Measurements from ENCODE around the gene GPRASP1.

Gene GPRASP1

DNA sequence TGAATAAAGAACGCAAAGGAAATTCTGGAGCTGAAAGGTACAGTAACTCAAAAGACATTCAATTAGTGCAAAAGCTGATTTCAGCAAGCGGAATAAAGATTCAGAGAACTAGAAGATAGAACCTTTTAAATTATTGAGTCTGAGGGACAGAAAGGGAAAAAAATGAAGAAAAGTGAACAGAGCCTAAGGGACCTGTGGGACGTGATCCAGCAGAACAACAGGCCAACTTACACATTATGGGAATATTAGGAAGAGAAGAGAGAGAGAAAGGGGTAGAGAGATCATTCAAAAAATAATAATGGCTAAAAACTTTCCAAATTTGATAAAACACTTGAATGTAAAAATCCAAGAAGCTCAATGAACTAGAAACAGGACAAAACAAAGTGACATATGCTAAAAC, 43.5 kb downstream of the GPRASP1 start:
- no peak for DNase-seq (ENCODE audit: low read depth in 1 of 2, low spot score in 1 of 2)
- TF ChIP-seq SPI1 (IDR thresholded peaks at IDR 0.05; ENCODE audit: borderline replicate concordance, low read depth) (no peak), POLR2AphosphoS5 (IDR thresholded peaks at IDR 0.05; ENCODE audit: low read depth) (no peak), GABPA (IDR thresholded peaks at IDR 0.05; ENCODE audit: low read depth) (no peak)
- TF ChIP-seq, protein P1, sequence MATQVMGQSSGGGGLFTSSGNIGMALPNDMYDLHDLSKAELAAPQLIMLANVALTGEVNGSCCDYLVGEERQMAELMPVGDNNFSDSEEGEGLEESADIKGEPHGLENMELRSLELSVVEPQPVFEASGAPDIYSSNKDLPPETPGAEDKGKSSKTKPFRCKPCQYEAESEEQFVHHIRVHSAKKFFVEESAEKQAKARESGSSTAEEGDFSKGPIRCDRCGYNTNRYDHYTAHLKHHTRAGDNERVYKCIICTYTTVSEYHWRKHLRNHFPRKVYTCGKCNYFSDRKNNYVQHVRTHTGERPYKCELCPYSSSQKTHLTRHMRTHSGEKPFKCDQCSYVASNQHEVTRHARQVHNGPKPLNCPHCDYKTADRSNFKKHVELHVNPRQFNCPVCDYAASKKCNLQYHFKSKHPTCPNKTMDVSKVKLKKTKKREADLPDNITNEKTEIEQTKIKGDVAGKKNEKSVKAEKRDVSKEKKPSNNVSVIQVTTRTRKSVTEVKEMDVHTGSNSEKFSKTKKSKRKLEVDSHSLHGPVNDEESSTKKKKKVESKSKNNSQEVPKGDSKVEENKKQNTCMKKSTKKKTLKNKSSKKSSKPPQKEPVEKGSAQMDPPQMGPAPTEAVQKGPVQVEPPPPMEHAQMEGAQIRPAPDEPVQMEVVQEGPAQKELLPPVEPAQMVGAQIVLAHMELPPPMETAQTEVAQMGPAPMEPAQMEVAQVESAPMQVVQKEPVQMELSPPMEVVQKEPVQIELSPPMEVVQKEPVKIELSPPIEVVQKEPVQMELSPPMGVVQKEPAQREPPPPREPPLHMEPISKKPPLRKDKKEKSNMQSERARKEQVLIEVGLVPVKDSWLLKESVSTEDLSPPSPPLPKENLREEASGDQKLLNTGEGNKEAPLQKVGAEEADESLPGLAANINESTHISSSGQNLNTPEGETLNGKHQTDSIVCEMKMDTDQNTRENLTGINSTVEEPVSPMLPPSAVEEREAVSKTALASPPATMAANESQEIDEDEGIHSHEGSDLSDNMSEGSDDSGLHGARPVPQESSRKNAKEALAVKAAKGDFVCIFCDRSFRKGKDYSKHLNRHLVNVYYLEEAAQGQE (IDR thresholded peaks at IDR 0.05; ENCODE audit: insufficient replicate concordance, low read depth): no peak
- TF ChIP-seq, protein P2, sequence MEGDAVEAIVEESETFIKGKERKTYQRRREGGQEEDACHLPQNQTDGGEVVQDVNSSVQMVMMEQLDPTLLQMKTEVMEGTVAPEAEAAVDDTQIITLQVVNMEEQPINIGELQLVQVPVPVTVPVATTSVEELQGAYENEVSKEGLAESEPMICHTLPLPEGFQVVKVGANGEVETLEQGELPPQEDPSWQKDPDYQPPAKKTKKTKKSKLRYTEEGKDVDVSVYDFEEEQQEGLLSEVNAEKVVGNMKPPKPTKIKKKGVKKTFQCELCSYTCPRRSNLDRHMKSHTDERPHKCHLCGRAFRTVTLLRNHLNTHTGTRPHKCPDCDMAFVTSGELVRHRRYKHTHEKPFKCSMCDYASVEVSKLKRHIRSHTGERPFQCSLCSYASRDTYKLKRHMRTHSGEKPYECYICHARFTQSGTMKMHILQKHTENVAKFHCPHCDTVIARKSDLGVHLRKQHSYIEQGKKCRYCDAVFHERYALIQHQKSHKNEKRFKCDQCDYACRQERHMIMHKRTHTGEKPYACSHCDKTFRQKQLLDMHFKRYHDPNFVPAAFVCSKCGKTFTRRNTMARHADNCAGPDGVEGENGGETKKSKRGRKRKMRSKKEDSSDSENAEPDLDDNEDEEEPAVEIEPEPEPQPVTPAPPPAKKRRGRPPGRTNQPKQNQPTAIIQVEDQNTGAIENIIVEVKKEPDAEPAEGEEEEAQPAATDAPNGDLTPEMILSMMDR (IDR thresholded peaks at IDR 0.05; ENCODE audit: insufficient read depth, low read length): no peak
- Histone ChIP-seq H3K27me3 (ENCODE audit: insufficient read depth, poor library complexity, severe bottlenecking) (no peaks in the 10 kb centered on the region), H3K4me3 (replicated peaks; ENCODE audit: insufficient read depth, low read length) (no peak overlapping the region), H3K27ac (replicated peaks) (no peak overlapping the region)

DNA sequence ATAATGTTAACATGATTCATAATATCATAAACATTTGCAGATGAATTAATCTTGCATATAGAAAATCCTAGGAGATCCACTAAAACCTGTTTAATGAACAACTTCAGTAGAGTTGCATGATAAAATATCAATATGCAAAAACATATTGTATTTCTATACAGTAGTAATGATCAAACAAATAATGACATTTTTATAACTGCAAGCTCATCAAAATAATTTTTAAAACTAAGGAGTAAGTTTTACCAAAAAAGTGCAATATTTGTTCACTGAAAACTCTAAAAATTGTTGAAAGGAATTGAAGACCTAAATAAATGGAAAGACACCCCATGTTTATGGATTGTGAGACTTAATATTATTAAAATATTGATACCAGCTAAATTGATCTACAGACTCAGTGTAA, 45.0 kb downstream of the GPRASP1 start:
- TF ChIP-seq GABPA (IDR thresholded peaks at IDR 0.05; ENCODE audit: low read depth): no peak
- TF ChIP-seq, protein P1 (IDR thresholded peaks at IDR 0.05; ENCODE audit: insufficient replicate concordance, low read depth): no peak
- no peak for TF ChIP-seq POLR2AphosphoS5 (IDR thresholded peaks at IDR 0.05; ENCODE audit: low read depth)
- TF ChIP-seq SPI1 (IDR thresholded peaks at IDR 0.05; ENCODE audit: borderline replicate concordance, low read depth): no peak
- TF ChIP-seq, protein P2 (IDR thresholded peaks at IDR 0.05; ENCODE audit: insufficient read depth, low read length): no peak
- DNase-seq (ENCODE audit: low read depth in 1 of 2, low spot score in 1 of 2): no peak
- H3K4me3 ChIP-seq (replicated peaks; ENCODE audit: insufficient read depth, low read length): no peak overlapping the region
- H3K27ac ChIP-seq (replicated peaks): no peak overlapping the region
- no peaks in the 10 kb centered on the region for H3K27me3 ChIP-seq (ENCODE audit: insufficient read depth, poor library complexity, severe bottlenecking)

DNA sequence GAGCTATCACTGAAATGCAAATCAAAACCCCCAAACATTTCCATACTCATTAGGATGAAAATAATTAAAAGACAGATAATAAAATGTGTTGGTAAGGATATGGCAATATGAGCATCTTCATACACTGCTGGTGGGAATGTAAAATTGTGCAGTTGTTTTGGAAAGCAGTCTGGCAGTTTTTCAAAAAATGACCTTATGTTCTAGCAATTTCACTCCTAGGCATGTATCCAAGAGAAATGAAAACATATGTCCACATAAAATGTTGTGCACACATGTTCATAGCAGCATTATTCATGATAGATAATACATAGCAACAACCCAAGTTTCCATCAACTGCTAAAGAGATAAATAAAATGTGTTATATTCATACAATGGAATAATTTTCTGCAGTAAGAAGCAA, 46.2 kb downstream of the GPRASP1 start:
- TF ChIP-seq, protein P2 (IDR thresholded peaks at IDR 0.05; ENCODE audit: insufficient read depth, low read length): no peak
- no peak for TF ChIP-seq SPI1 (IDR thresholded peaks at IDR 0.05; ENCODE audit: borderline replicate concordance, low read depth)
- no peak for DNase-seq (ENCODE audit: low read depth in 1 of 2, low spot score in 1 of 2)
- Histone ChIP-seq H3K27ac (replicated peaks) (no peak overlapping the region), H3K27me3 (ENCODE audit: insufficient read depth, poor library complexity, severe bottlenecking) (no peaks in the 10 kb centered on the region), H3K4me3 (replicated peaks; ENCODE audit: insufficient read depth, low read length) (no peak overlapping the region)

All from HL-60 (cell line).